ENCODE results near the gene LGALS9.
"Not testable (repeated sequence)": the region's sequence is repeated elsewhere in the genome, so short reads cannot be mapped to it uniquely, and the experiment has no call there.

Gene LGALS9

DNA sequence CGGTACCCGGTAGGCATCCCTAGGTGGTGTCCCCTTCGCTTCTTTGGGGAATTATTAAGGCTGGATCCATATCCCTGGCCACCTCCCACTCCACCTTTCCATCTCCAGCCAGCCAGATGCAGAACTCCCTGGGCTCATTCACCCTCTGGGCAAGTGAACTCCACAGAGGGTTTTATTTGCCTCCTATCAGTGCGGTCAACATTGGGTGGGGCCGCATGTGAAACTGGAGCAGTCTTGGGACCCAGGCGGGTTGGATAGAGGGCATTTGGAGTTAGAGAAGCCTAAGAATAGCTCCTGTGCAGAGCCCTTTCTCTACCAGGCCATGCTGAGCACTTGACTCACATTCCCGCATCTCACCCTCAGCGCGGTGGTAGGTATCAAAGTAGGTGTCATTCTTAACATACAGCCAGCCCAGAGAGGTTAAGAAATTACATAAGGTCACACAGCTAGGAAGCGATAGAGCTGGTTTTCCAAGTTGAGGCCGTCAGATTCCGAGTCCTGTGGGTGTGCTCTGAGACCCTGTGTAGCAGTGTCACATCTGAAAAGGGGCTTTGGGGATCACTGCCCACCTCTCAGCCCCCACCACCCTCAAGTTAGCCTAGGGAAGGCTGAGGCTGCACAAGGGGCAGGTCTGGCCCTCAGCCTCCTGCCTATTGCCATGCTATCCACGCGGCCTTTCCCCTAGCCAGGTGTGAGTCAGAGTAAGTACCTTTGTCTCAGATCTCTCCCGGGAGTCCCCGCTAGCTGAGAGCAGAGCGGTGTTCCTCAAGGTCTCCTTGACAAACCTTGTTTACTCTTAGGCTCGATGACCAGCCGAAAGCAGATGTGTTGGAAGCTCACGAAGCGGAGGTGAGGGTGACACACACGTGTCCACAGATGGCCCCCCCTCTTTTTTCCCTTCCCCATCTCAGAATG, 26.9 kb upstream of the LGALS9 start:
- no peak for DNase-seq

DNA sequence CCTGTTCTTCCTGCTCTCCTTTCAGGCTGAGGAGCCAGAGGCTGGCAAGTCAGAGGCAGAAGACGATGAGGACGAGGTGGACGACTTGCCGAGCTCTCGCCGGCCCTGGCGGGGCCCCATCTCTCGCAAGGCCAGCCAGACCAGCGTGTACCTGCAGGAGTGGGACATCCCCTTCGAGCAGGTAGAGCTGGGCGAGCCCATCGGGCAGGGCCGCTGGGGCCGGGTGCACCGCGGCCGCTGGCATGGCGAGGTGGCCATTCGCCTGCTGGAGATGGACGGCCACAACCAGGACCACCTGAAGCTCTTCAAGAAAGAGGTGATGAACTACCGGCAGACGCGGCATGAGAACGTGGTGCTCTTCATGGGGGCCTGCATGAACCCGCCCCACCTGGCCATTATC, 25.6 kb upstream of the LGALS9 start:
- DNase-seq: no peak

- no peak for DNase-seq
Observed at GRCh38 chr17:27607521-27608091, 23.4 kb upstream of the LGALS9 start.

- no peak for DNase-seq
Observed at GRCh38 chr17:27608328-27609230, 22.4 kb upstream of the LGALS9 start.

GRCh38 chr17:27609611-27610303, 21.2 kb upstream of the LGALS9 start:
- no peak for DNase-seq

DNA sequence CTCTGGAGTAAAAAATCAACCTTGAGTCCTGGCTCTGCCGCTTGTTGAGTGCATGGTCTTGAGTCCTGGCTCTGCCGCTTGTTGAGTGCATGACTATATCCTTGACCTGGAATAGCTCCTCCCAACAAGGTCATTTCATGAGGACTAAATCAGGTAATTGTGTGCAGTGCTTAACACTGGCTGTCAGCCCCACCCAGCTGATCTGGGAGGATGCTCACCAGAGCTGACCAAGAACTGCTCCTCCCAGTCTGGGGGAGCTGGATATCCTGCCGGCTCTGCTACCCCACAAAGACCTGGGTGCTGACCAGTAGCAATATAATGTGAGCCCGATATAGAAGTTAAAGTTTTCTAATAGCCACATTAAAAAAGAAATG, 20.7 kb upstream of the LGALS9 start:
- no peak for DNase-seq

DNA sequence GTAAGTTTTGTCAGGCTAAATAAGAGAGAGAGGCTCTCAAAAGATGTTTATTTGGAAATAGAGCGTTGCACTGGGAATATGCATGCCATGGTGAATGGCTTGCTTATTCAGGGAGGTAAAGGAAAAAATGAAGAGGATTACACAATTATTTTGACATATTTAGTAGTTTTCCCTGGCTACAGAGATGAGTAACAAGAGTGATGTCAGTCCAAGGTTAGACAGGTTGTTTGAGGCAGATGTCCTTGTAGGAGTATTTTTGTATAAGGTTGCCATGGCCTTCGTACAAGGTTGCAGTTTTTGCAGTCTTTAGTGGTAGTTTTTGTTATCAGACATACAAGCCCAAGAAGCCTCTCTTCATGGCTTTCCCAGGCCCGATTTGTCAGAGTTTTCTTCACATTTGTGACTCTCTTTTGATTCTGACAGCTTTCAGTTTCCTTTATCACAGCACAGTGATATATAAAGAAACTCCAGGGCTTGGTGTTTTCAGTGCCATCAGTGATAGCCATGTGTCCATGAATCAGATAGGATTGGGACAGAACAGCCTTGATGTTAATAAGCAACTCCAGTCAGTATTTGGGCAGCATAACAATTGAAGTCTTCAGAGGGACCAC, 18.7 kb upstream of the LGALS9 start:
- DNase-seq: no peak

DNA sequence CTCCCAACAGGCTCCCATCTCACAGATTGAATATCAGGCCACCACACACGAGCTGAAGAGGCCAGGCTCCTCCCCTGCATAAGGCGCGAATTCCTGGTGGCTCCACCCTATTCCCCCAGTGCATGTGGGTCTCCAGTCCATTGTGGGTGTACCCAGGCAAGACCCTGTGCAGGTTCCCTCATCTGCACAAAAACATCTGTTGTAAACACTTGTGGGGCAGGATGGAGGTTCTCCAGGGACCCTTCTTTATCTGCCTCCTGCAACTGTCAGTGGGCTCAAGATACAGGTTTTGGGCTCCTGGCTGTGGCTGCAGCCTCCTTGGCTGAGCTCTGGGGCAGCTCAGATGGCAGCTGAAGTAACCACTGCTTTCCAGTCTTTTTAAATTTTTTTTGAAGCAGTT, 17.6 kb upstream of the LGALS9 start:
- no peak for DNase-seq

GRCh38 chr17:27615121-27615520, 15.9 kb upstream of the LGALS9 start:
- DNase-seq: no peak

DNA sequence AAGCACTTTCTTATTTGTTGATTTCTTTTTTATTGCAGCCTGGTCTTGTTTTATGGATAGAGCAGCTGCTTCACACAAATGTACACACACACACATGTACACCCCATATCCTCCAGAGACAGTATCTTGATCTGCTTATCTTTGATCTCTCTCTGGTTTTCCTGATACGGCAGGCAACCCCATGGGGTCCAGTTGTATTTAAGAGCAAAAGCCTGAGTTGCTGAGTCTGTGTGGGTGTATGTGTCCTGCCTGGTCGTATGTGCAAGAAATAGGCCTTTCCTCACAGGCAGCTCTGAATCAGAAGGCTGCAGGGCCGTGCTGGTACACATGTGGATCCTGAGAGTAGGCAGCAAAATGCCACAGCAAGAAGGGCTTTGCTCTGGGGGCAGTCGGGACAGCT, 14.6 kb upstream of the LGALS9 start:
- DNase-seq: no peak

GRCh38 chr17:27618417-27618816, 12.6 kb upstream of the LGALS9 start:
- no peak for DNase-seq

DNA sequence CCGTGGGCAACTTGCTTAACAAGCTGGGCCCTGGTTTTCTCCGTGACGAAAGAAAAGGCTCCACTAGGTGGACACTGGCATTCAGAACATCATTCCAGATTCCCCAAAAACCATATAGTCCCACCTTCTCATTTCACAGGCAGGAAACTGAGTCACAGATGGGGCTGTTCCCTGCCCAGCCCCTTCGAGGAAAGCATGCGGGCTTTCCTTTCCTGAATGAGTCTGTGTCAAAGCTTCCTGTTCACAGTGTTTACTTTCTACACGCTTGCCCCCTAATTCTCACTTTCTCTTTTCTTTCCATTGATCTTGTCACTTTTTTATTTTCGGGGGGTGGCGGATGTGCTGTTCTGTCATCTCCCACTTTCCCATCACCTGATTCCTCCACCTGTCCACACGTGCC, 10.3 kb upstream of the LGALS9 start:
- no peak for DNase-seq

DNA sequence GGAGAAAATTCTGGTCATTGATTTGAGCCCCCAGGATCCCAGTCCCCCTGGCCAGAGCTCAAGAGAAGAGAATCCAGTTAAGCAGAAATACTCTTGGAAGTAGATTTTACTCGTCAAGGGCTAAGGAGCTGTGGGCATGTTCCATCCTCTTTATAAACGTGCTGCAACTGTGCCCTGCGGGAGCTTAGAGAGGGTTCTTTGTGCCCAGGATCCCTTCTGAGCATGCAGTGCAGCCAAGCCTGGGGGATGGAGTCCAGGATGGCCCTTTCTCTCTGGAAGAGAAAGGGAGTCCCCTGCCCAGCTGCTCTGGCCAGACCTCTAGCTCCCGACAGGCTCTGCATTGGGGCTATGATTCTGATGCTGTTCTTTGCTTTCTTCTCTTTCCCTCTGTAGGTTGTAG, 9.5 kb upstream of the LGALS9 start:
- no peak for DNase-seq

DNA sequence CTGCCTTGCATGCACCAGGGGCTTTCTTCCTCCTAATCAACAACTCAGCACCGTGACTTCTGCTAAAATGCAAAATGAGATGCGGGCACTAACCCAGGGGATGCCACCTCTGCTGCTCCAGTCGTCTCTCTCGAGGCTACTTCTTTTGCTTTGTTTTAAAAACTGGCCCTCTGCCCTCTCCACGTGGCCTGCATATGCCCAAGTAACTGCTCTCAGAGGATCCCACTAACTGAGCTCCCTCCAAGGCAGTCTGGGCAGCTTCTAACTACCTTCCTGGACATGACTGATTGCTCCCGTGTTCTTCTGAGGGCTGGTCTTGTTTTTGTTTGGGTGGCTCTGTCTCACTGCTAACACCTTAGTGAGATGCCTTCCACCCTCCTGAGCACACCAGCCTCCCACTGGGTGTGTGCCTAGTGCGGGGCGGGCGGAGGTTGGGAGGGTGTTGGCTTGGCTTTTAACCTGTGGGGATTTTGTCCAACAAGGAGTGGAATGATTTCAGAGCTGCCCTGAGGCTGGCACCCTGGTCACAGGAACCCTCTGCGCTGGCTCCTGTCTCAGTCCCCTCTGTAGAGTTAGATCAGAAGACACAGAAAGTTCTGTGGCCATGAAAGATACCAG, 8.9 kb upstream of the LGALS9 start:
- no peak for DNase-seq

DNA sequence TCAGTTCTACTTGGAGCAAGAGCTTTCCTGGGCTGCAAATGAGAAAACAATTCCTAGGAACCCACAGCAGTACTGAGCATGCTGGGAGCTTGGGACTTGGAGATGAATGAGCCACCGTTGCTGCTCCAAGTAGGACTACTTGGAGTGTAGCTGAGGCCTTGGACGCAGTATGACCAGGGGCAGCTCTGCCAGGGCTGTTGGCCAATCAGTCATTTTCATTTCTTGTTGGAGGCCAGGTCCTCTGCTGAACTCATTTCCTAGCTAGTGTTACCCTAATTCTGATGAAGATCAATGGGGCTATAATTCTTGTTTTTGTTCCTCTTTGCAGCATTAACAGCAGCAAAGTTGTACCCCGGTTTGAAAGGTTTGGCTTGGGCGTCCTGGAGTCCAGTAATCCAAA, 8.0 kb upstream of the LGALS9 start:
- no peak for DNase-seq

GRCh38 chr17:27623614-27624013, 7.4 kb upstream of the LGALS9 start:
- DNase-seq: no peak

GRCh38 chr17:27624539-27624938, 6.4 kb upstream of the LGALS9 start:
- no peak for DNase-seq

DNA sequence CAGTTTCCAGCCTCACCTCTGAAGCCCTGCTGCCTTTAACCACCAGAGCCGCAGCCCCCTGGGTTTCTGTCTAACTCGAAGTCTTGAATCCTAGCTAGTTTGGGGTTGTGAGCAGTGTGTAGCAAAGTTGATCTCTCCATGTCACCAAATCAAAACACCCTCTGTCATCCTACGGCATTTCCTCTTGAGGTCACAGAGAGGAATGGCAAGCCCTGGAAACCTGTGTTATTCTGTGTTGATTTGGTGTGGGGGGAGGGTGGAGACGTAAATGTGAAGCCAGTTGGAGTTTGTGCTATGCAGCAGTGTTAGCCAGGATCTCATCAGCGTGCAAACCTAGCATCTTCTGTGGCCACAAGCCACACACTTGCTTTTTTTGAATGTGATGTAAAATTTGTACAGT, 5.1 kb upstream of the LGALS9 start:
- no peak for DNase-seq

- DNase-seq: no peak
Observed at GRCh38 chr17:27627514-27627913, 3.5 kb upstream of the LGALS9 start.

- no peak for DNase-seq
Observed at GRCh38 chr17:27628376-27628775, 2.6 kb upstream of the LGALS9 start.

DNA sequence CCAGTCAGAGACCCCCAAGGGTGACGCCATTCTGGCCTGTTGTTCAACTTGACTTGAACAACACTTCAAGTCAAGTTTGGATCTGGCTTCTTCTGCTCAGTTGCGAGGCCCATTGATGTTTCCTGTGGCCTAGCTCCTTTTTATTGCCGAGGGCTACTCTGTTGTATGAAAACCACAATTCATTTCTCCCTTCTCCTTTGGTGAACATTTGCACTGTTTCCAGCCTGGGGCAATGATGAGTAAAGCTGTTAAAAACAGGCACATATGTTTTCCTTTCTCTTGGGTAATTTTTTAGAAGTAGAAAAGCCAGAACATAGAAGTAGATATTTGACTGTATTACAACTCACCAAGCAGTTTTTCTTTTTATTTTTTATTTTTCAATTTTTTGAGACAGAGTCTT, 1.7 kb upstream of the LGALS9 start:
- DNase-seq: not testable (repeated sequence)

- no peak for DNase-seq
Observed at GRCh38 chr17:27631411-27631760, 398 bp downstream of the LGALS9 start.

Measured in stimulated activated CD4-positive, alpha-beta T cell treated with anti-CD3 and anti-CD28 coated beads, Interleukin-1b, Interleukin-23, amount 100 ng/mL, for 48 hours (primary cell).